ENCODE data around the gene GUCA1A. TPM values are rescaled to one million over a fixed set of nuclear protein-coding genes. Genes with fewer than 3 reads are reported as not detected.

GUCA1A gene
- total and polyA plus RNA-seq, 2 of the 4 experiments (the other 2 are of a cell fraction), result 0.18 to 0.32 TPM

DNA sequence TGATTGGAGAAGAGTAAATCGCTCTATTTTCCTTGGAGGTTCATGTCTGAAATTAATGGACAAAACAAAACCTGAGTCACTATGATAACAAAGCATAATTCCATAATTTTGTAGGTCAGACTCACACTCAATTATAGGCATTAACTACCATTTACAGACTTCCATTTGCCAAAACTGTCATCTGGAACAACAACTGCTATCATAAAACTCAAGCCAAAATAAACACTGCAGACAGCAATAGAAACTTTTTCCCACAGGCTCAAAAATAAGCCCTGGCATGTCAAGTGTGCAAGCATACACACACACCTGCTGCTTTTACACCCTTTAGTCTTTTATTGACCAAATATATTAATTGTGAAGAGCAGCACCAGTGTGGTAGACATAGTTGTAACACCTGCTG, 37.4 kb downstream of the GUCA1A start:
- H4K8ac ChIP-seq (ENCODE audit: low read depth in 2 of 2, low read length in 2 of 2), result no peak overlapping the region
- no peak overlapping the region for H3K9ac ChIP-seq (ENCODE audit: low read depth, low read length)
- no peak overlapping the region for H2BK20ac ChIP-seq (ENCODE audit: low read depth, low read length)
- dilution Hi-C loops (cut with HindIII; ENCODE audit: low sequenced_read_pairs, unreplicated experiment) (no loop called here), intact Hi-C loops (cut with micrococcal nuclease) (loop anchor here (10.0 kb wide), 1 partner anchor 426 kb away; the partner anchor contains the start of genes PRICKLE4 and TOMM6), in situ Hi-C loops (cut with MboI; ENCODE audit: low sequenced_read_pairs) (loop anchor here (5.0 kb wide), 1 partner anchor 133 kb away; no protein-coding TSS in a partner anchor)
- H2AK9ac ChIP-seq (replicated peaks; ENCODE audit: low read depth, low read length, poor library complexity), result no peak overlapping the region
- POLR2A ChIA-PET (ENCODE audit: unreplicated experiment), result no interaction called here
- no peak overlapping the region for H2BK15ac ChIP-seq (ENCODE audit: low read depth, low read length)
- H3K27ac ChIP-seq (ENCODE audit: insufficient read depth, low read length), result no peak overlapping the region
- H2BK120ac ChIP-seq (ENCODE audit: low read depth, low read length), result no peak overlapping the region
- ATAC-seq (ENCODE audit: low read depth), result no peak
- no peak overlapping the region for H4K91ac ChIP-seq (ENCODE audit: insufficient read depth, low read depth, low read length)
- H3K4me3 ChIP-seq (ENCODE audit: insufficient read depth, low read depth, low read length), result no peak overlapping the region
- peaks cover 9 to 24% of the 10 kb centered on the region in 2 experiments; a peak in 2 of 4 replicates for H3K79me1 ChIP-seq (ENCODE audit: low read depth in 1 of 2, low read length in 2 of 2)
- no peak overlapping the region for H2AK5ac ChIP-seq (ENCODE audit: low read depth, low read length)
- H3K9me1 ChIP-seq (ENCODE audit: insufficient read depth, low read length), result no peaks in the 10 kb centered on the region
- no CpG with 5 or more reads among the region's 1 CpG for WGBS, 2 experiments (ENCODE audit: extremely low coverage in 2 of 2, insufficient read length in 1 of 2)
- no peak overlapping the region for H3K56ac ChIP-seq (ENCODE audit: extremely low read depth, insufficient read depth, low read length)
- H2BK5ac ChIP-seq (ENCODE audit: low read depth, low read length, poor library complexity, severe bottlenecking), result no peak overlapping the region
- CTCF ChIA-PET, result no interaction called here
- no peaks in the 10 kb centered on the region; the same call in 1 of the 2 replicates for H4K20me1 ChIP-seq (ENCODE audit: insufficient read depth, low read length)
- no peak overlapping the region for H3K4ac ChIP-seq (ENCODE audit: low read depth, low read length)
- H3K18ac ChIP-seq (ENCODE audit: low read depth, low read length), result no peak overlapping the region
- no peak overlapping the region for H4K5ac ChIP-seq (ENCODE audit: low read depth, low read length)
- no peak for DNase-seq
- TF ChIP-seq SMC3 (IDR thresholded peaks at IDR 0.05; ENCODE audit: low read depth, low read length) (no peak), RAD21 (IDR thresholded peaks at IDR 0.05; ENCODE audit: low read length) (no peak)
- no peaks in the 10 kb centered on the region for H3K27me3 ChIP-seq (ENCODE audit: control insufficient read depth, insufficient read depth, low read length)
- H3K23ac ChIP-seq (ENCODE audit: low read depth, low read length), result no peak overlapping the region
- peaks cover 26% of the 10 kb centered on the region for H3K36me3 ChIP-seq (ENCODE audit: control insufficient read depth, insufficient read depth, low read length)
- no peaks in the 10 kb centered on the region for H3K4me1 ChIP-seq (ENCODE audit: control insufficient read depth, insufficient read depth, low read length)
- H2AFZ ChIP-seq (replicated peaks; ENCODE audit: low read length, poor library complexity), result no peak overlapping the region
- H3K4me2 ChIP-seq (ENCODE audit: low read depth, low read length), result no peak overlapping the region
- H3K9me3 ChIP-seq (ENCODE audit: control insufficient read depth, insufficient read depth, low read length), result no peaks in the 10 kb centered on the region
- no peak overlapping the region for H3K14ac ChIP-seq (replicated peaks; ENCODE audit: low read depth, low read length)
- no TSS peak for BruUV-seq (replicated peaks)

All from IMR-90 (cell line).